Vagina (tissue), 2 donors: ENCODE measurements around the gene CCNB1.

Source experiments
- POLR2A ChIP-seq, 2 donors: fragments of 450-650 bp; IDR thresholded peaks; one replicate each; pipeline ENCODE4 v1.6.1; 2017; ENCODE audit warnings: antibody characterized with exemption in 2 of 2, mild to moderate bottlenecking in 2 of 2, moderate library complexity in 2 of 2
- POLR2AphosphoS5 ChIP-seq, 2 donors: sonication (generic); formaldehyde crosslinking; IDR thresholded peaks; one replicate each; pipeline ENCODE4 v1.9.0; 2017; ENCODE audit warnings: antibody characterized with exemption in 2 of 2, mild to moderate bottlenecking in 2 of 2, low read depth in 1 of 2; ENCODE audit not compliant: insufficient read depth in 1 of 2
- TF ChIP-seq, protein P1 (sequence below), 3 experiments: fragments of 450-650 bp in 2 of 3; fragments of 200-600 bp in 1 of 3; sonication (generic) in 1 of 3; IDR thresholded peaks; one replicate each; pipeline ENCODE4 v1.5.1; 2017 to 2019; ENCODE audit warnings: antibody characterized with exemption in 3 of 3, mild to moderate bottlenecking in 2 of 3, moderate library complexity in 2 of 3

DNA sequence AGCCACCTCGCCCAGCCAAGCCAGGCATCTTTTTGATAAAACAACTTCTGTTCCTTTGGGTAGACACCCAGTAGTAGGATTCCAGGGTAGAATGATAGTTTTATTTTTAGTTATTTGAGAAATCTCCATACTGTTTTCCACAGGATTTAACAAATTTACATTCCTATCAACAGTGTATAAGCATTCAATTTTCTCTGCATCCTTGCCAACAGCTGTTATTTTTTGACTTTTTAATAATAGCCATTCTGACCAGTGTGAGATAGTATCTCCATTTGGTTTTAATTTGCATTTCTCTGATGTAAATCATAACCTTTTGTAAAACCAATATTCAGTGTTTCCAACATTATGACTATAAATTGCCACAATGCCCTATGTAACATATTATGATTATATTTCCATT, 28.2 kb upstream of the CCNB1 start:
- TF ChIP-seq, protein P1, sequence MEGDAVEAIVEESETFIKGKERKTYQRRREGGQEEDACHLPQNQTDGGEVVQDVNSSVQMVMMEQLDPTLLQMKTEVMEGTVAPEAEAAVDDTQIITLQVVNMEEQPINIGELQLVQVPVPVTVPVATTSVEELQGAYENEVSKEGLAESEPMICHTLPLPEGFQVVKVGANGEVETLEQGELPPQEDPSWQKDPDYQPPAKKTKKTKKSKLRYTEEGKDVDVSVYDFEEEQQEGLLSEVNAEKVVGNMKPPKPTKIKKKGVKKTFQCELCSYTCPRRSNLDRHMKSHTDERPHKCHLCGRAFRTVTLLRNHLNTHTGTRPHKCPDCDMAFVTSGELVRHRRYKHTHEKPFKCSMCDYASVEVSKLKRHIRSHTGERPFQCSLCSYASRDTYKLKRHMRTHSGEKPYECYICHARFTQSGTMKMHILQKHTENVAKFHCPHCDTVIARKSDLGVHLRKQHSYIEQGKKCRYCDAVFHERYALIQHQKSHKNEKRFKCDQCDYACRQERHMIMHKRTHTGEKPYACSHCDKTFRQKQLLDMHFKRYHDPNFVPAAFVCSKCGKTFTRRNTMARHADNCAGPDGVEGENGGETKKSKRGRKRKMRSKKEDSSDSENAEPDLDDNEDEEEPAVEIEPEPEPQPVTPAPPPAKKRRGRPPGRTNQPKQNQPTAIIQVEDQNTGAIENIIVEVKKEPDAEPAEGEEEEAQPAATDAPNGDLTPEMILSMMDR (IDR thresholded peaks at IDR 0.05) = no peak
- TF ChIP-seq POLR2AphosphoS5 (IDR thresholded peaks at IDR 0.05; ENCODE audit: insufficient read depth in 1 of 2, low read depth in 1 of 2) (no peak), POLR2A (IDR thresholded peaks at IDR 0.05) (no peak)
